K562 (cell line): ENCODE measurements around the gene NUP210. TPM values are rescaled to one million over a fixed set of nuclear protein-coding genes. Genes with fewer than 3 reads are reported as not detected.

ENCODE experiments used
- BRCA1 ChIP-seq, 2 experiments: fragments of 450-650 bp in 1 of 2; sonication (generic) in 1 of 2; formaldehyde crosslinking in 1 of 2; IDR thresholded peaks; 2 replicates each; pipeline versions ENCODE4 v1.5.0 to v1.6.1; 2017 to 2020; ENCODE audit warnings: mild to moderate bottlenecking in 1 of 2, missing genetic modification reagents in 1 of 2
- DNMT1 ChIP-seq: fragments of 450-650 bp; IDR thresholded peaks from 2 replicates; pipeline ENCODE4 v1.6.1; 2016; ENCODE audit warnings: antibody characterized with exemption, mild to moderate bottlenecking
- ELF2 ChIP-seq: fragments of 250-450 bp; sonication (Bioruptor Pico); IDR thresholded peaks from 2 replicates; pipeline ENCODE4 v1.5.0; 2021; ENCODE audit warnings: mild to moderate bottlenecking
- FOXK1 ChIP-seq: sonication (generic); formaldehyde crosslinking; IDR thresholded peaks from 2 replicates; pipeline ENCODE4 v1.8.0; 2022; ENCODE audit warnings: missing genetic modification reagents, mild to moderate bottlenecking, borderline replicate concordance
- SIX5 ChIP-seq, 2 experiments: IDR thresholded peaks; 2 replicates each; pipeline ENCODE4 v1.6.1; 2011; ENCODE audit warnings: low read length in 2 of 2, borderline replicate concordance in 1 of 2, low read depth in 1 of 2, mild to moderate bottlenecking in 1 of 2, moderate library complexity in 1 of 2; ENCODE audit not compliant: insufficient read depth in 1 of 2
- ZNF143 ChIP-seq: sonication (generic); formaldehyde crosslinking; IDR thresholded peaks from 2 replicates; pipeline ENCODE4 v1.9.0; 2022; ENCODE audit warnings: mild to moderate bottlenecking, missing genetic modification reagents
- polyA plus RNA-seq, 8 experiments: library from polyadenylated mRNA; depleted of rRNA in 4 of 8; stranded (reverse) in 5 of 8; unstranded in 3 of 8; fragments of >200 nt; fragmentation: Nextera tagmentation in 2 of 8; fragmentation: Illumina TruSeq in 1 of 8; extraction: Ambion mirVana in 2 of 8; extraction: Trizol in 1 of 8; gene quantifications; 2 replicates each; pipeline versions ENCODE4 v1.2.1 to v1.2.3, GENCODE V29; 2011 to 2014; ENCODE audit warnings: inconsistent platforms in 1 of 8, missing spikeins in 1 of 8
- total RNA-seq, 7 experiments: library from RNA; depleted of rRNA in 6 of 7; stranded (reverse); fragments of >200 nt in 6 of 7; fragmentation: Illumina TruSeq in 2 of 7; extraction: Trizol in 2 of 7; gene quantifications; 2 replicates each; pipeline versions ENCODE4 v1.2.1 to v1.2.3, GENCODE V29; 2011 to 2021; ENCODE audit warnings: low replicate concordance in 1 of 7
- TF ChIP-seq, protein P1 (sequence below): fragments of 200-800 bp; sonication (Bioruptor generic); IDR thresholded peaks from 2 replicates; pipeline ENCODE4 v1.6.1; 2016; ENCODE audit warnings: missing genetic modification characterization, missing compliant biosample characterization

Gene NUP210
- total and polyA plus RNA-seq, 9 of the 15 experiments (the other 6 are each of a cell fraction or from before 2014, with no cell fraction given) = 1.2 to 138 (median 44.0) TPM

DNA sequence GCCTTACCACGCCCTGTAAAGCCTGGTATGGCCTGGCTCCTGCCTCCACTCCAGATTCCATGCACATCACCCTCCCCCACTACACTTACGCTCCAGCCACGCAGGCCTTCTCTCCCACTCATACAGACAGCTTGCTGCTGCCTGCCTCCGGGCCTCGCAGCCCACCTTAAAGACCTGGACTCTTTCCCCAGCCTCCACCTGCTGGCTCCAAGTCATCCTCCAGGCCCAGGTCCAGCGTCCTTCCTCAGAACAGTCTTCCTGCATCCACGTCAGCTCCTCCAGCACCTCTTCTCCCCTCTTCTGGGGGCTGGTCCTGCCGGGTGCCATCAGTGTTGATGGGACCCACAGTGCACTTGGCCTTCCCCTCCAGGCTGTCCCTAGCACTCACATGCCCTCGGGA lies 75.5 kb downstream of the NUP210 start (continued):
- TF ChIP-seq, protein P1, sequence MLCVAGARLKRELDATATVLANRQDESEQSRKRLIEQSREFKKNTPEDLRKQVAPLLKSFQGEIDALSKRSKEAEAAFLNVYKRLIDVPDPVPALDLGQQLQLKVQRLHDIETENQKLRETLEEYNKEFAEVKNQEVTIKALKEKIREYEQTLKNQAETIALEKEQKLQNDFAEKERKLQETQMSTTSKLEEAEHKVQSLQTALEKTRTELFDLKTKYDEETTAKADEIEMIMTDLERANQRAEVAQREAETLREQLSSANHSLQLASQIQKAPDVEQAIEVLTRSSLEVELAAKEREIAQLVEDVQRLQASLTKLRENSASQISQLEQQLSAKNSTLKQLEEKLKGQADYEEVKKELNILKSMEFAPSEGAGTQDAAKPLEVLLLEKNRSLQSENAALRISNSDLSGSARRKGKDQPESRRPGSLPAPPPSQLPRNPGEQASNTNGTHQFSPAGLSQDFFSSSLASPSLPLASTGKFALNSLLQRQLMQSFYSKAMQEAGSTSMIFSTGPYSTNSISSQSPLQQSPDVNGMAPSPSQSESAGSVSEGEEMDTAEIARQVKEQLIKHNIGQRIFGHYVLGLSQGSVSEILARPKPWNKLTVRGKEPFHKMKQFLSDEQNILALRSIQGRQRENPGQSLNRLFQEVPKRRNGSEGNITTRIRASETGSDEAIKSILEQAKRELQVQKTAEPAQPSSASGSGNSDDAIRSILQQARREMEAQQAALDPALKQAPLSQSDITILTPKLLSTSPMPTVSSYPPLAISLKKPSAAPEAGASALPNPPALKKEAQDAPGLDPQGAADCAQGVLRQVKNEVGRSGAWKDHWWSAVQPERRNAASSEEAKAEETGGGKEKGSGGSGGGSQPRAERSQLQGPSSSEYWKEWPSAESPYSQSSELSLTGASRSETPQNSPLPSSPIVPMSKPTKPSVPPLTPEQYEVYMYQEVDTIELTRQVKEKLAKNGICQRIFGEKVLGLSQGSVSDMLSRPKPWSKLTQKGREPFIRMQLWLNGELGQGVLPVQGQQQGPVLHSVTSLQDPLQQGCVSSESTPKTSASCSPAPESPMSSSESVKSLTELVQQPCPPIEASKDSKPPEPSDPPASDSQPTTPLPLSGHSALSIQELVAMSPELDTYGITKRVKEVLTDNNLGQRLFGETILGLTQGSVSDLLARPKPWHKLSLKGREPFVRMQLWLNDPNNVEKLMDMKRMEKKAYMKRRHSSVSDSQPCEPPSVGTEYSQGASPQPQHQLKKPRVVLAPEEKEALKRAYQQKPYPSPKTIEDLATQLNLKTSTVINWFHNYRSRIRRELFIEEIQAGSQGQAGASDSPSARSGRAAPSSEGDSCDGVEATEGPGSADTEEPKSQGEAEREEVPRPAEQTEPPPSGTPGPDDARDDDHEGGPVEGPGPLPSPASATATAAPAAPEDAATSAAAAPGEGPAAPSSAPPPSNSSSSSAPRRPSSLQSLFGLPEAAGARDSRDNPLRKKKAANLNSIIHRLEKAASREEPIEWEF (CRISPR knock-in tag) = no peak
- TF ChIP-seq ELF2 (CRISPR knock-in tag) (no peak), BRCA1 (IDR thresholded peaks at IDR 0.05) (no peak), BRCA1 (CRISPR knock-in tag; IDR thresholded peaks at IDR 0.05) (no peak), FOXK1 (CRISPR knock-in tag) (no peak), SIX5 (IDR thresholded peaks at IDR 0.05; ENCODE audit: borderline replicate concordance in 1 of 2, insufficient read depth in 1 of 2, low read depth in 1 of 2, low read length in 2 of 2) (no peak), DNMT1 (no peak), ZNF143 (CRISPR knock-in tag) (no peak)
- TF ChIP-seq, all 486 proteins: peak for 4
